Neural crest cell (in vitro differentiated cells): ENCODE results near the gene APLP2. TPM values are rescaled to one million over a fixed set of nuclear protein-coding genes. Genes with fewer than 3 reads are reported as not detected.
A peak's percentile ranks its signal among the peaks of the same experiment; 100 is the strongest.

ENCODE experiments used
- DNase-seq: peaks from one replicate; pipeline ENCODE4 v3.0.0; 2021; ENCODE audit warnings: low read depth, mixed read lengths, low spot score
- H3K27ac Mint-ChIP-seq: one replicate; pipeline ENCODE4 v1.8.0; 2021; ENCODE audit warnings: mild to moderate bottlenecking, mixed read lengths; ENCODE audit not compliant: unreplicated experiment
- H3K27me3 Mint-ChIP-seq: 2 replicates; pipeline ENCODE4 v1.8.0; 2021; ENCODE audit warnings: low read depth, mild to moderate bottlenecking, mixed read lengths
- H3K36me3 Mint-ChIP-seq: 2 replicates; pipeline ENCODE4 v1.8.0; 2021; ENCODE audit warnings: low read depth, mild to moderate bottlenecking, mixed read lengths
- H3K4me1 Mint-ChIP-seq: 2 replicates; pipeline ENCODE4 v1.8.0; 2021; ENCODE audit warnings: mixed read lengths
- H3K4me3 Mint-ChIP-seq: one replicate; pipeline ENCODE4 v1.8.0; 2021; ENCODE audit warnings: mild to moderate bottlenecking, mixed read lengths
- H3K9me3 Mint-ChIP-seq: 2 replicates; pipeline ENCODE4 v1.8.0; 2021; ENCODE audit warnings: mixed read lengths
- total RNA-seq: library from RNA; stranded (reverse); gene quantifications from 2 replicates; pipeline ENCODE4 v1.2.1, GENCODE V29; 2021
- TF ChIP-seq, protein P1 (sequence below): fragments of 200-600 bp; sonication (generic); conservative IDR thresholded peaks from 2 replicates; pipeline ENCODE4 v1.5.0; 2021; ENCODE audit warnings: antibody characterized with exemption, mild to moderate bottlenecking

Gene APLP2
- total RNA-seq, 1 donor from 2014 or later: 234 TPM

DNA sequence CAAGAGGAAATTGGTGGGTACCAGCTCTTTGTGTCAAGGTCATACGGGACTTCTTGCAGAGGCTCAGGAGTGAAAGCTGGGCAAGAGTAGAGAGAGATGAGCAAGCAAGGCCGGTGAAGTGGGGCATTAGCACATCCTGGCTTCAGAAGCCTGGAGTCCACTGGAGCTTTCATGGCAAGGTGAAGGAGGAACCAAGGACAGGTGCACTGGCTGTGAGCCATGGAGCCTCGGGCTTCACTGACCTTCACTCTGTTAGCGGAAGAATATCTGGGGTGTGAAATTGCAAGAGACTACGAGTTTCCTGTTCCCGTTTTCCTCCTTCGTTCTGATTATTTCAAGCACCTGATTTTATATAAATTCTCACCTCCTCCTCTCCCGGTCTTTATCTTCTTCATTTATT is 64.0 kb downstream of the APLP2 start:
- Mint-ChIP-seq H3K9me3 (no peaks in the 10 kb centered on the region), H3K4me1 (no peaks in the 10 kb centered on the region), H3K27me3 (no peaks in the 10 kb centered on the region), H3K36me3 (peaks cover 48% of the 10 kb centered on the region), H3K27ac (no peak overlapping the region), H3K4me3 (no peak overlapping the region)
- no peak for DNase-seq
- TF ChIP-seq, protein P1, sequence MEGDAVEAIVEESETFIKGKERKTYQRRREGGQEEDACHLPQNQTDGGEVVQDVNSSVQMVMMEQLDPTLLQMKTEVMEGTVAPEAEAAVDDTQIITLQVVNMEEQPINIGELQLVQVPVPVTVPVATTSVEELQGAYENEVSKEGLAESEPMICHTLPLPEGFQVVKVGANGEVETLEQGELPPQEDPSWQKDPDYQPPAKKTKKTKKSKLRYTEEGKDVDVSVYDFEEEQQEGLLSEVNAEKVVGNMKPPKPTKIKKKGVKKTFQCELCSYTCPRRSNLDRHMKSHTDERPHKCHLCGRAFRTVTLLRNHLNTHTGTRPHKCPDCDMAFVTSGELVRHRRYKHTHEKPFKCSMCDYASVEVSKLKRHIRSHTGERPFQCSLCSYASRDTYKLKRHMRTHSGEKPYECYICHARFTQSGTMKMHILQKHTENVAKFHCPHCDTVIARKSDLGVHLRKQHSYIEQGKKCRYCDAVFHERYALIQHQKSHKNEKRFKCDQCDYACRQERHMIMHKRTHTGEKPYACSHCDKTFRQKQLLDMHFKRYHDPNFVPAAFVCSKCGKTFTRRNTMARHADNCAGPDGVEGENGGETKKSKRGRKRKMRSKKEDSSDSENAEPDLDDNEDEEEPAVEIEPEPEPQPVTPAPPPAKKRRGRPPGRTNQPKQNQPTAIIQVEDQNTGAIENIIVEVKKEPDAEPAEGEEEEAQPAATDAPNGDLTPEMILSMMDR: no peak

DNA sequence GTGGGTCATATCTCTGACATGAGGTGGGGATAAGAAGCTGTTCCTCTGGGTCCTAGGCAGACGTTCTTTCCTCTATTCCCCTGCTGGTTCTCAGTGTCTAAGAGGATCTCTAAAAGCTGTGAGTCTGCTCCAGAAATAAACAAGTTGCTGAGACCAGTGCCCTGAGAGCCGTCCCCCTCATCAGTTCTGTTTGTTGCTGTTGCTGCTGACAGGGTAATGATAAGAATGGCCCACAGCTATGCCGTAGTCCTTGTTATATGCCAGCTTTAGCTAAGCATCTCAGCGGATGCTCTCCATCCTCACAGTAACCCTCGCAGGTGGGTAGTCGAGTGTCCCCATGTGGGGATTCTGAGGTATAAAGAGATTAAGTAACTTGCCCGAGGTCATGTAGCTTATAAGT is 66.4 kb downstream of the APLP2 start:
- H3K27ac Mint-ChIP-seq: no peak overlapping the region
- peaks cover 50% of the 10 kb centered on the region for H3K36me3 Mint-ChIP-seq
- no peaks in the 10 kb centered on the region for H3K4me1 Mint-ChIP-seq
- no peak overlapping the region for H3K4me3 Mint-ChIP-seq
- no peaks in the 10 kb centered on the region for H3K27me3 Mint-ChIP-seq
- no peaks in the 10 kb centered on the region for H3K9me3 Mint-ChIP-seq
- TF ChIP-seq, protein P1: no peak
- DNase-seq: no peak

DNA sequence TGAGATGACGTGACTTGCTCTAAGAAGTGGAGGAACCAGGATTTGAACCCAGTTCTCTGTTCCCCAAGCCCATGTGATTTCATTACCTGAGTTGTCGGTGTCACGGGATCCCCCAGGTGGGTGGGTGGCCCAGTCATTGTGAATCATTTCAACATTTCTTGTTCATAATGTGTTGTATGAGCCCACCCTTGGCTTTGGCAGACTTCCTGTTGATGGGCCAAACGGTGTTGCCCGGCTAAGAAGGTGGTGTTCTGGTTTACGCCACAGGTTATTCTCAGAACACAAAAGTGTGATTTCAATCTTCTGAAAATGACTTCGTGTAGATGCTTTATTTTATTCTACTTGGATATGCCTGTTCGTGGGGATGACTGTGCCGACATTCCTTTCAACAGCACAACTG is 68.3 kb downstream of the APLP2 start:
- no peak for DNase-seq
- Mint-ChIP-seq H3K36me3 (peaks cover 41% of the 10 kb centered on the region), H3K27me3 (no peaks in the 10 kb centered on the region), H3K27ac (peak overlapping the region; percentile 27), H3K4me3 (no peak overlapping the region), H3K4me1 (no peaks in the 10 kb centered on the region), H3K9me3 (no peaks in the 10 kb centered on the region)
- TF ChIP-seq, protein P1: no peak

DNA sequence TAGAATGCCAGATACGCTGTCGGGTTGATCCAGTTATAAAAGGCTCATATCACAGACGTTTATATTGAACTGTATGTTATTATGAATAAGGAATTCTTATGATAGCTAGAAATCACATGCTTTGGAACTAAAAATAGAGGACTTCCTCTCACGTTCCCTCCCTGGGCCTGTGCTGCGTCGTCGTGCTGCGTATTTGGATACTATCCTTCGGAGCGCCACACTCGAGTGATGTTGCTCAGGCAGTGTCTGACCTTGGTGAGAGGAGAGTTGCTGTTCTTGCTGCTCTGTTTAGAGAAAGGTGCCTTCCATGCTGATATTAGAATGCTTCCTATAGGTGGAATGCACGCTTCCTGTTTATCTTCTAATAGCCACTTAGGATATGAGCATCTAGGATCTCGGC is 69.7 kb downstream of the APLP2 start:
- Mint-ChIP-seq H3K36me3 (peaks cover 31% of the 10 kb centered on the region), H3K9me3 (no peaks in the 10 kb centered on the region), H3K4me3 (no peak overlapping the region), H3K27me3 (no peaks in the 10 kb centered on the region), H3K4me1 (peaks cover 8% of the 10 kb centered on the region), H3K27ac (no peak overlapping the region)
- TF ChIP-seq, protein P1: no peak
- no peak for DNase-seq

DNA sequence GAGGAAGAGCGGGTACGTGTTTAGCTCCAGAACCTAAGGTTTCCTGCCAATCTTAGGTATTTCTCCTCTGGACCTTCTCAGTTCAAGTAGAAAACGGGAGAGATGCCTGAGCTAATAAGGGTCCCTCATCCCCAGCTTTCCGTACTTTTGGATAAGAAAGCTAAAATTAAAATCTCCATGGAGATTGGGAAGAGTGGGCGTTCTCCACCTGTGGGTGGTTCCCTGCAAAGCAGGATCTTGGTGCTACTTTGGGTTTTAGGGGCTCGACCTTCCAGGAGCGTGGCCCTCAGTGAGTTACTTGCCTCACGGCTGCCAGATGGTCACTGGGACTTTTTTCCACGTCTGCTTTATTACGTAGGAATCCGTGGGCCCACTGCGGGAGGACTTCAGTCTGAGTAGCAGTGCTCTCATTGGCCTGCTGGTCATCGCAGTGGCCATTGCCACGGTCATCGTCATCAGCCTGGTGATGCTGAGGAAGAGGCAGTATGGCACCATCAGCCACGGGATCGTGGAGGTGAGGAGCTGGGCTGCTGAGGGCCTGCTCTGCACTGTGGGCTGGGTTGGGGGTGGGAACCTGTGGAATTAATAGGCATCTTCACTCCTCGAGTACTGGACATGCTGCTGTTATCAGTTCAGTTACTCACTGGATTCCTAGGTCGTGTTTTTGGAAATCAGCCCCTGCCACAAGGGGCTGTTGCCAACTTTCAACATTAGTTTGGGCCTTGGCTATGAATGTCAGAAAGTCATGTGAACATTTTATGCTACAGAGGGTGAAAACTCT is 72.1 kb downstream of the APLP2 start:
- H3K27me3 Mint-ChIP-seq: no peaks in the 10 kb centered on the region
- no peaks in the 10 kb centered on the region for H3K9me3 Mint-ChIP-seq
- no peak for DNase-seq
- H3K36me3 Mint-ChIP-seq: peaks cover 33% of the 10 kb centered on the region
- TF ChIP-seq, protein P1: no peak
- no peak overlapping the region for H3K27ac Mint-ChIP-seq
- peaks cover 27% of the 10 kb centered on the region for H3K4me1 Mint-ChIP-seq
- H3K4me3 Mint-ChIP-seq: no peak overlapping the region
